Thymus (tissue), 11 donors: Measurements from ENCODE around the gene MBLAC1. TPM values are rescaled to one million over a fixed set of nuclear protein-coding genes. Genes with fewer than 3 reads are reported as not detected.

Experiments
- DNase-seq, 9 donors: peaks; one replicate each; pipeline ENCODE4 v3.0.0-alpha.2; 2013; ENCODE audit warnings: low spot score in 9 of 9, low read depth in 6 of 9, missing footprints in 1 of 9
- H3K27ac ChIP-seq, 2 donors: one replicate each; pipeline ENCODE4 v1.5.1; 2013; ENCODE audit warnings: control low read depth in 1 of 2, low read depth in 1 of 2, low read length in 1 of 2, mild to moderate bottlenecking in 1 of 2, moderate library complexity in 1 of 2
- H3K27me3 ChIP-seq, 2 donors: one replicate each; pipeline ENCODE4 v1.5.1; 2013; ENCODE audit warnings: low read length in 1 of 2; ENCODE audit not compliant: control insufficient read depth in 2 of 2, insufficient read depth in 1 of 2
- H3K36me3 ChIP-seq, 2 donors: one replicate each; pipeline ENCODE4 v1.5.1; 2013; ENCODE audit warnings: low read length in 1 of 2, mild to moderate bottlenecking in 1 of 2, moderate library complexity in 1 of 2; ENCODE audit not compliant: control insufficient read depth in 2 of 2, insufficient read depth in 2 of 2
- H3K4me1 ChIP-seq, 2 donors: one replicate each; pipeline ENCODE4 v1.5.1; 2013; ENCODE audit warnings: low read length in 2 of 2; ENCODE audit not compliant: control insufficient read depth in 2 of 2, insufficient read depth in 2 of 2
- H3K4me3 ChIP-seq, 2 donors: one replicate each; pipeline ENCODE4 v1.5.1; 2013; ENCODE audit warnings: low read length in 2 of 2, control low read depth in 1 of 2, mild to moderate bottlenecking in 1 of 2
- H3K9me3 ChIP-seq, 2 donors: one replicate each; pipeline ENCODE4 v1.5.1; 2013; ENCODE audit warnings: low read length in 1 of 2, mild to moderate bottlenecking in 1 of 2; ENCODE audit not compliant: control insufficient read depth in 2 of 2, insufficient read depth in 1 of 2
- WGBS: extraction: QIAGEN DNeasy Blood & Tissue Kit; methylation state at CpG from one replicate; pipeline ENCODE4 v1.1.7; 2013; 5-methylcytosine and 5-hydroxymethylcytosine counted together
- polyA plus RNA-seq: library from polyadenylated mRNA; stranded (reverse); fragments of 200-250 nt; gene quantifications from one replicate; pipeline ENCODE4 v1.2.3, GENCODE V29; 2013
- total RNA-seq: library from RNA; stranded (reverse); fragments of 120-200 nt; gene quantifications from one replicate; pipeline ENCODE4 v1.2.4, GENCODE V29; 2013
- donor health status: healthy.

The MBLAC1 gene
- total and polyA plus RNA-seq, 2 donors: 2.0 to 3.1 TPM

DNA sequence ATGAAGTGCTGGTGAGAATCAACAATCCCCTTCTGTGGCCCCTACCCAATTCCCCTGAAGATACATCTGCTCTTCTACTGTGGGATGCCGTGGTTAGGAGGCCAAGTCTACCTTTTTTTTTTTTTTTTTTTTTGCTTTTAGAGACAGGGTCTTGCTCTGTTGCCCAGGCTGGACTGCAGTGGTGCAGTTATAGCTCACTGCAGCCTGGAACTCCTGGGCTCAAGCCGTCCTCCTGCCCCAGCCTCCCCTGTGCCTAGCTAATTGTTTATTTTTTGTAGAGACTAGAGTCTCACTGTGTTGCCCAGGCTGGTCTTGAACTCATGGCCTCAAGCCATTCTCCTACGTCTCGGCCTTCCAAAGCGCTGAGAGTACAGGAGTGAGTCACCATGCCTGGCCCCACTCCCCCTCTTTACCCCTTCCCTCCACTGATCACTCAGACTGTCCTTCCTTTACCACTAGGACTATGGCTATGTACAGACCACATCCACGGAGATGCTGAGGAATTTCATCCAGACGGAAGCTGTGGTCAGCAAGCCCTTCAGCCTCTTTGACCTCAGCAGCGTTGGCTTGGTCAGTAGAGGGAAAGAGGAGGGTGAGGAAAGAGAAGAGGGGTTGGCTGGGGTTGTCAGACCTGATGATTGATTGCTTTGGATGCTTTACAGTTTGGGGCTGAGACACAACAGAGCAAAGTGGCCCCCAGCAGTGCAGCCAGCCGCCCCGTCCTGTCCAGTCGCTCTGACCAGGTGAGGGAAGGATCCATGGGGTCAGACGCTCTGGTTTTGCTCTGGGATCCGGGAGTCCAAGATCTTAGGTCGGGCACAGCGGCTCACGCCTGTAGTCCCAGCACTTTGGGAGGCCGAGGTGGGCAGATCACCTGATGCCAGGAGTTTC, 23.6 kb upstream of the MBLAC1 start:
- no peak overlapping the region for H3K27ac ChIP-seq
- peaks cover 0 to 8% of the 10 kb centered on the region in 2 donors for H3K9me3 ChIP-seq
- WGBS: 98% methylated on average over 17 of the region's 17 CpGs
- DNase-seq: no peak
- H3K4me3 ChIP-seq: no peak overlapping the region
- H3K36me3 ChIP-seq: peaks cover 58 to 65% of the 10 kb centered on the region in 2 donors
- H3K27me3 ChIP-seq: no peaks in the 10 kb centered on the region
- peaks cover 9 to 30% of the 10 kb centered on the region in 2 donors for H3K4me1 ChIP-seq

DNA sequence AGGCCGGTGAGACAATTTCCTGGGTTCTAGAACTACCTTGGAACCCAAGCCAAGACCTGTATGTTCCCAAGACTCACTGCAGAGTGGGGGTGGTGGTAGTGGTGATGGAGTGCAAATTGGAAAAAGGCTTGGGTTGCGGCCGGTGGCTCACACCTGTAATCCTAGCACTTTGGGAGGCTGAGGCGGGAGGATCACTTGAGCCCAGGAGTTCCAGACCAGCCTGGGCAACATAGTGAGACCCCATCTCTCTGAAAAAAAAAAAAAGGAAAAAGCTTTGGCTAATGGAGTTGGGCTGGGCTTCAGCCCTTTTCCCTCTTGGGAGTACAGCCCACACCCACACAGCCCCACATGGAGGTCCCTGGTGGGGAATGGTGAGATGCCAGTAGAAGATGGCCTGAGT, 21.2 kb upstream of the MBLAC1 start:
- Histone ChIP-seq H3K4me3 (no peak overlapping the region), H3K36me3 (peaks cover 61 to 62% of the 10 kb centered on the region in 2 donors), H3K4me1 (peaks cover 0 to 14% of the 10 kb centered on the region in 2 donors), H3K27ac (no peak overlapping the region), H3K27me3 (no peaks in the 10 kb centered on the region), H3K9me3 (peaks cover 0 to 6% of the 10 kb centered on the region in 2 donors)
- 99% methylated on average over 4 of the region's 4 CpGs for WGBS
- DNase-seq: no peak

DNA sequence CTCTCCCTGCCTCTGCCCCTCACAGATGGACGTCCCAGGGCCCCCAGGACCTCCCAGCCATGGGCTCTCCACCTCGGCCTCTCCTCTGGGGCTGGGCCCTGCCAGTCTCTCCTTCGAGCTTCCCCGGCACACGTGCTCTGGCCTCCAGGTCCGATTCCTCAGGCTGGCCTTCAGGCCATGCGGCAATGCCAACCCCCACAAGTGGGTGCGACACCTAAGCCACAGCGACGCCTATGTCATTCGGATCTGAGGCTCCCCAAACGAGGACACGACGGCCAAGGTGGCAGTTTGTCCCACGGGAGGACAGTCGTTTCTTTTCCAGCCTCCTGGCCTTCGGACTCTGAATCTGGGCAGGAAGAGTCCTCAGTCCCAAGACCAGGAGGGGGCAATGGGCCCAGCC, 20.1 kb upstream of the MBLAC1 start:
- H3K36me3 ChIP-seq: peaks cover 72% of the 10 kb centered on the region in 2 donors
- peaks cover 0 to 14% of the 10 kb centered on the region in 2 donors for H3K4me1 ChIP-seq
- no peak overlapping the region for H3K4me3 ChIP-seq
- DNase-seq: no peak
- H3K27ac ChIP-seq: no peak overlapping the region
- H3K9me3 ChIP-seq: no peaks in the 10 kb centered on the region
- H3K27me3 ChIP-seq: no peaks in the 10 kb centered on the region
- WGBS: 96% methylated on average over 17 of the region's 17 CpGs

DNA sequence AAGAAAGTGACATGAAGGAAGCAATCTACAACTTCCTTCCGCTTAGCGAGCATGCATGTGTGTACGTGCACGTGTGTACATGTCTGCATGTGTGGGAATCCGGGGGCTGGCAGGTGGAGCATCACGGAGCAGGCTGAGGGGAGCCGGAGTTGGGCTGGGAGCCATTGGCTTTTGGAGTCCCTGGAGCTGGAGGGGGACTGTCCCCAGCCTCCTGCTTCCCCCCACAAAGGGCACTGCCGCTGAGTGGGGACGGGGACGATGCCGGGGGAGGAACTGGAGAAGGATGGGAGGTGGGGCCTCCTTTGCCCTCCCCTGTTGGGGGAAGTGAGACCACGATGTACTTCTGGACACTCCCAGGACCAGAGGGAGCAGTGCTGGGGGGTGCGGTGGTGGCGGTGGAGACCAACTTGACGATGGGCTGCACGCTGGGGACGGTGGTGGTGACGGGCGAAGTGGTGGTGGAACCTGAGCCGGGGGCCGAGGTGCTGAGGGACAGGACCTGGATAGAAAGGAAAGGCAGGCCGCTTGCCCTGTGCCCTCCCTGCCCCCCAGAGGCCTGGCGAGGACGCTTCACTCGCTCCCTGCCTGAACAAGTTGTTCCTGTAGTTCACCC, 19.5 kb upstream of the MBLAC1 start:
- Histone ChIP-seq H3K36me3 (peaks cover 78% of the 10 kb centered on the region in 2 donors), H3K27ac (no peak overlapping the region)

DNA sequence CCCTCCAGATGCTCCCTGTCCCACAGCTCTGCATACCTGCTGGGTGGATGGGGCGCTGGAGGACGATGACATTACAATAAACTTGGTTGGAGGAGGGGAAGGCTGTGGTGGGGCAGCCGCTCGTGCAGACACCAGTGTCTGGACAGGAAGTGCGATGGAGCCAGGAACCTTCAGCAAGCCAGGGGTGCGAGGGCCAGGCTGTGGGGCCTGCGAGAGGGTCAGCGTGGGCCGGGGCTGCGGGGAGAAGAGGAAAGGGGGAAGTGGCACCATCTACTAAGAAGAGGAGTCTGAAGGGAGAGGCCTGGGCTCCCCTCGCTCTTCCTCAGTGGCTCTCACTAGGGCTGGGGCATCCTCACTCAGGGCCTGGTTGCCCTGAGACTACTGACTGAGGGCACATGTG, 18.9 kb upstream of the MBLAC1 start:
- no peak overlapping the region for H3K27ac ChIP-seq
- peaks cover 0 to 3% of the 10 kb centered on the region in 2 donors for H3K4me1 ChIP-seq
- 98% methylated on average over 11 of the region's 11 CpGs for WGBS
- peaks cover 82 to 85% of the 10 kb centered on the region in 2 donors for H3K36me3 ChIP-seq
- DNase-seq: no peak
- H3K4me3 ChIP-seq: no peak overlapping the region
- H3K9me3 ChIP-seq: no peaks in the 10 kb centered on the region
- no peaks in the 10 kb centered on the region for H3K27me3 ChIP-seq

More for the DNA sequence above, 19.5 kb upstream of the MBLAC1 start:
- no peak for DNase-seq
- H3K4me3 ChIP-seq: no peak overlapping the region
- H3K27me3 ChIP-seq: no peaks in the 10 kb centered on the region
- peaks cover 0 to 9% of the 10 kb centered on the region in 2 donors for H3K4me1 ChIP-seq
- H3K9me3 ChIP-seq: no peaks in the 10 kb centered on the region
- 95% methylated on average over 25 of the region's 25 CpGs for WGBS

DNA sequence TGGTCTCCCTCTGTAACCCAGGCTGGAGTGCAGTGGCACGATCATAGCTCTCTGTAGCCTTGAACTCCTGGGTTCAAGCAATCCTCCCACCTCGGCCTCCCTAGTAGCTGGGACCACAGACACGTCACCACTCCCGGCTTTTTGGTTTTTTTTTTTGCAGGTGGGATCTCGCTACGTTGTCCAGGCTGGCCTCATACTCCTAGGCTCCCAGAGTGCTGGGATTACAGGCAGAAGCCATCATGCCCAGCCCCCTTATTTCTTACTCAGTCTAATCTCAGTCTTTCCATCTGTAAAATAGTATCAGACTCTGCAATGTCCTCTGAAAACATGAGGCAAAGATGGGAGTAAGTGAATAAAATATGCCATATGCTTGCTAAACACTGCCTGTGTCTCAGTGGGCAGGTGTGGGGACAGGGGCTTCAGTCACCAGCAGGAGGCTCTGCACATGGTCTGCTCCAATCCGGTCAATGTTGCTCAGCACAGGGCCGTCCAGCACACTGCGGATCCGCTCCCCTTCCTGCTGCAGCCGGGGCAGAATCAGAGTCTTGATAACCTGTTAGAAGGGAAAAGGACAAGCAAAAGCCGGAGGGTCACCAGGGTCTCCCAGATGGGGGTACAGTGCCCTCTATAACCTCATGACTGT, 17.1 kb upstream of the MBLAC1 start:
- Histone ChIP-seq H3K36me3 (peaks cover 83 to 86% of the 10 kb centered on the region in 2 donors), H3K27me3 (no peaks in the 10 kb centered on the region), H3K4me3 (no peak overlapping the region), H3K27ac (no peak overlapping the region), H3K4me1 (no peaks in the 10 kb centered on the region), H3K9me3 (no peaks in the 10 kb centered on the region)
- 87% methylated on average over 12 of the region's 12 CpGs for WGBS
- no peak for DNase-seq

DNA sequence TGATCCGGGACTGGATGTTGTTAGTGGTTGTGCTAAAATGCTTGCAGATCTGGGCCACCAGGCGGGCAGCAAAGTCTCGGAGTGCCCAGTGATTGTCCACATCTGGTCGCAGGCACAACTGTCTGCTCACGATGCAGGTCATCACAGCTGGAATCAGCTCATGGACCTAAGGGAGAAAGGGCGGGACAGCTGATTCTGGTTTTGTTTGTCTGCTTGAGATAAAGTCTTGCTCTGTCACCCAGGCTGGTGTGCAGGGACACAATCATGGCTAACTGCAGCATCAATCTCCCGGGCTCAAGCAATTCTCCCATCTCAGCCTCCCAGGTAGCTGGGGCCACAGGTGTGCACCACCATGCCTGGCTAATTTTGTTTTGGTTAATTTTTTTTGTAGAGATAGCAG, 15.6 kb upstream of the MBLAC1 start:
- H3K36me3 ChIP-seq: peaks cover 73% of the 10 kb centered on the region in 2 donors
- H3K27ac ChIP-seq: no peak overlapping the region
- no peaks in the 10 kb centered on the region for H3K4me1 ChIP-seq
- 98% methylated on average over 7 of the region's 7 CpGs for WGBS
- DNase-seq: no peak
- no peaks in the 10 kb centered on the region for H3K27me3 ChIP-seq
- H3K9me3 ChIP-seq: no peaks in the 10 kb centered on the region
- no peak overlapping the region for H3K4me3 ChIP-seq

DNA sequence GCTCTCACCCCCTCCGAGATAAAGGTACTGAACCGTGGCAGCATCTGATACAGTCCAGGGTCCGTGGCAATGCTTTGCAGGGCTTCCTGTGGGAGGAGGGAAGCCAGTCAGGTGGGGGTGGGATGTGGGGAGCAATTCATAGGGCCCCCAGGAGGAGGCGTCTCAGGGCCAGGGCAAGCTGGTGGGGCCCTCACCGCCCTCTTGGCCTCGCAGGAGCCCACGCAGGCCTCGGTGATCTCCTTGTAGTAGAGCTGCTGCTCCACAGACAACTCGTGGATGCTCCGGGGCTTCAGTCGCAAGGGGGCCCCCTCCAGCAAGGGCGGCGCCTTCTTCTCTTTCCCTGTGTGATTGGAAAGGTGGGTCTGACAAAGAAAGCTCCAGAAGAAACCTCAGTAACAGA, 14.9 kb upstream of the MBLAC1 start:
- no peak overlapping the region for H3K27ac ChIP-seq
- 95% methylated on average over 13 of the region's 13 CpGs for WGBS
- no peak for DNase-seq
- H3K27me3 ChIP-seq: no peaks in the 10 kb centered on the region
- H3K4me1 ChIP-seq: no peaks in the 10 kb centered on the region
- peaks cover 66% of the 10 kb centered on the region in 2 donors for H3K36me3 ChIP-seq
- H3K4me3 ChIP-seq: no peak overlapping the region
- no peaks in the 10 kb centered on the region for H3K9me3 ChIP-seq

DNA sequence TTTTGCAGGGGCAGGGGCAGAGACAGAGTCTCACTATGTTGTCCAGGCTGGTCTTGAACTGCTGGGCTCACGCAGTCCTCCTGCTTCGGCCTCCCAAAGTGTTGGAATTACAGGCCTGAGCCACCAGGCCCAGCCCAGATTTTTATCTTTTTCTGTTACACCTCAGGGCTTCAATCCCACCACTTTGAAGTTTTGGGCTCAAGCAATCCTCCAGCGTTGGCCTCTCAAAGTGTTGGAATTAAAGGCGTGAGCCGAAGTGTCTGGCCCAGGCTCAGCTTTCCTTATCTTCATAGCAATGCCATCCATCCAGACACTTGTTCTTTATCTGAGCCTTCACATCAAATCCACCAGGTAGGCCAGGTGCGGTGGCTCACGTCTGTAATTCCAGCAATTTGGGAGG, 11.7 kb upstream of the MBLAC1 start:
- H3K27me3 ChIP-seq: no peaks in the 10 kb centered on the region
- peaks cover 37 to 39% of the 10 kb centered on the region in 2 donors for H3K36me3 ChIP-seq
- H3K4me1 ChIP-seq: peaks cover 4 to 13% of the 10 kb centered on the region in 2 donors
- no peak overlapping the region for H3K27ac ChIP-seq
- H3K9me3 ChIP-seq: peaks cover 0 to 10% of the 10 kb centered on the region in 2 donors
- H3K4me3 ChIP-seq: no peak overlapping the region
- no peak for DNase-seq
- 98% methylated on average over 7 of the region's 7 CpGs for WGBS
